Pancreas (tissue), 10 donors: Measurements from ENCODE around the gene GAB1. TPM values are rescaled to one million over a fixed set of nuclear protein-coding genes. Genes with fewer than 3 reads are reported as not detected.

ENCODE experiments used
- ATAC-seq, 4 donors: fragments of 200-7000 bp; cut with Tn5 transposase; one replicate each; pipeline versions ENCODE4 v1.8.0 to v1.9.1; 2020; ENCODE audit warnings: mild to moderate bottlenecking in 4 of 4, moderate library complexity in 4 of 4
- DNase-seq, 6 donors: peaks; one replicate each; pipeline ENCODE4 v3.0.0-alpha.2; 2020
- FAIRE-seq: peaks from 2 replicates; lab custom pipeline; 2012; peaks lifted over from hg19 to GRCh38; lab: Jason Lieb, UNC
- H3K27ac ChIP-seq, 4 donors: fragments of 200-600 bp; sonication (generic); 1 replicate in 3 of 4; 2 replicates in 1 of 4; pipeline versions ENCODE4 v1.5.0 to v1.8.0; 2020
- H3K27me3 ChIP-seq, 4 donors: fragments of 200-600 bp; one replicate each; pipeline ENCODE4 v1.8.0; 2021
- H3K36me3 ChIP-seq, 3 donors: fragments of 200-600 bp; sonication (generic) in 1 of 3; one replicate each; pipeline versions ENCODE4 v1.5.0 to v1.8.0; 2020 to 2021
- H3K4me1 ChIP-seq, 3 donors: fragments of 200-600 bp; one replicate each; pipeline ENCODE4 v1.8.0; 2021
- H3K4me3 ChIP-seq, 4 donors: fragments of 200-600 bp; sonication (generic) in 2 of 4; one replicate each; pipeline versions ENCODE4 v1.5.0 to v1.8.0; 2020 to 2021
- H3K9me3 ChIP-seq, 4 donors: fragments of 200-600 bp; one replicate each; pipeline ENCODE4 v1.8.0; 2021
- CTCF ChIP-seq, 4 donors: fragments of 200-600 bp; sonication (generic) in 3 of 4; IDR thresholded peaks; one replicate each; pipeline versions ENCODE4 v1.5.0 to v1.8.0; 2021; ENCODE audit warnings: antibody characterized with exemption in 4 of 4
- WGBS, 2 donors: extraction: QIAGEN DNeasy Blood & Tissue Kit; methylation state at CpG; one replicate each; pipeline ENCODE4 v1.1.7; 2013; 5-methylcytosine and 5-hydroxymethylcytosine counted together
- intact Hi-C, 3 donors: fragments of 100-400 bp; cut with DNase I; formaldehyde crosslinking; loops; one replicate each; pipeline versions ENCODE4 v1.11.1 to v1.14.2; 2022
- polyA plus RNA-seq, 2 donors: library from polyadenylated mRNA; stranded (reverse); fragments of 200-250 nt; gene quantifications; one replicate each; pipeline ENCODE4 v1.2.3, GENCODE V29; 2013
- total RNA-seq, 6 donors: library from RNA; stranded (reverse); fragmentation: NEBNext Ultra II Directional in 4 of 6; extraction: Animal tissue kit (Norgen Biotek cat#: 25700) in 4 of 6; gene quantifications; one replicate each; pipeline versions ENCODE4 v1.2.1 to v1.2.4, GENCODE V29; 2021 to 2023
- donor health status: healthy with polysubstance abuse.
- donor health status: DM: no; HTN: no; CAD: no; lungs with moderate emphysema.
- donor health status: DM: no; HTN: no; CAD: no.
- donor health status: control.
- donor health status: control.
- donor health status: Bipolar disorder and iron deficiency.
- donor health status: DM: yes; HTN: yes; CAD: no.
- donor health status: DM: no; HTN: no; CAD: no.
- donor health status: DM: no; HTN: no; CAD: no.
- donor health status: DM: yes; HTN: yes; CAD: no.

The GAB1 gene
- total and polyA plus RNA-seq, 8 donors = 3.0 to 21.2 (median 9.9) TPM

- no peak for ATAC-seq
- WGBS, 2 donors = 53 to 55% methylated on average over 2 of the region's 2 CpGs
- Histone ChIP-seq H3K36me3 (peaks cover 0 to 6% (median 0%) of the 10 kb centered on the region in 3 donors), H3K27me3 (no peaks in the 10 kb centered on the region), H3K4me1 (no peaks in the 10 kb centered on the region), H3K27ac (no peak overlapping the region), H3K4me3 (no peak overlapping the region), H3K9me3 (peaks cover 0 to 13% (median 0%) of the 10 kb centered on the region in 4 donors)
- DNase-seq = no peak
- no peak for TF ChIP-seq CTCF (IDR thresholded peaks at IDR 0.05)
- no peak for FAIRE-seq
- intact Hi-C loops = no loop called here
Measured at GRCh38 chr4:143433231-143433630, 96.6 kb downstream of the GAB1 start.

- no peak for DNase-seq
- no peak overlapping the region for H3K27ac ChIP-seq
- peaks cover 0 to 12% (median 0%) of the 10 kb centered on the region in 3 donors for H3K36me3 ChIP-seq
- FAIRE-seq = no peak
- TF ChIP-seq CTCF (IDR thresholded peaks at IDR 0.05) = no peak
- no peaks in the 10 kb centered on the region for H3K4me1 ChIP-seq
- intact Hi-C loops = no loop called here
- no peak for ATAC-seq
- H3K4me3 ChIP-seq = no peak overlapping the region
- H3K9me3 ChIP-seq = no peaks in the 10 kb centered on the region
- WGBS, 2 donors = 97 to 98% methylated on average over 1 of the region's 1 CpG
- H3K27me3 ChIP-seq = no peaks in the 10 kb centered on the region
Measured at GRCh38 chr4:143435955-143436354, 99.3 kb downstream of the GAB1 start.

GRCh38 chr4:143437476-143437875 is 100.8 kb downstream of the GAB1 start:
- intact Hi-C loops = no loop called here
- no peaks in the 10 kb centered on the region for H3K4me1 ChIP-seq
- DNase-seq (no peak), ATAC-seq (no peak), FAIRE-seq (no peak)
- H3K9me3 ChIP-seq = no peaks in the 10 kb centered on the region
- no peaks in the 10 kb centered on the region for H3K27me3 ChIP-seq
- H3K36me3 ChIP-seq = peaks cover 0 to 12% (median 0%) of the 10 kb centered on the region in 3 donors
- H3K4me3 ChIP-seq = no peak overlapping the region
- no peak for TF ChIP-seq CTCF (IDR thresholded peaks at IDR 0.05)
- no peak overlapping the region for H3K27ac ChIP-seq
- 98 to 99% methylated on average over 3 of the region's 3 CpGs for WGBS, 2 donors

GRCh38 chr4:143437937-143438336 is 101.3 kb downstream of the GAB1 start:
- ATAC-seq = no peak
- Histone ChIP-seq H3K27ac (no peak overlapping the region), H3K9me3 (no peaks in the 10 kb centered on the region), H3K4me1 (no peaks in the 10 kb centered on the region), H3K36me3 (peaks cover 0 to 12% (median 0%) of the 10 kb centered on the region in 3 donors), H3K27me3 (no peaks in the 10 kb centered on the region), H3K4me3 (no peak overlapping the region)
- WGBS, 2 donors = 81 to 88% methylated on average over 5 of the region's 5 CpGs
- intact Hi-C loops = no loop called here
- no peak for DNase-seq
- FAIRE-seq = no peak
- no peak for TF ChIP-seq CTCF (IDR thresholded peaks at IDR 0.05)

DNA sequence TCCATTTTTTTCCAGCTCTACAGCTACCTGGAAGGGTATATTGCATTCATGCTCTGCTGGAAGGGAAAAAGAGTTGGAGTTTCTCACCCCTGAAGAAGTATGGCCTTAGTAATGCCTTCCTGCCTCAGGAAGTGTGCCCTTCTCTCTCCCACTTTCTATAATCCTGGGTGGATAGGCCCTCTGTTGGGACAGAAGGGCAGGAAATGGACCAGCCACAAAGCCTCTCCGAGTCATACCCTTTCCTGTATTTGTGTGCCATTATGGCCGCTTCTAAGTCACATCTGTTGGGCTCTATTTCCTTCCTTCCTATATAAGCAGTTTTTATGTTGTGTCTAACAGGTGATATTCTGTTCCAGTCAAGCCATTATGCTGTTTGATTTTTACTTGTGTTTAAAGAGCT is 102.0 kb downstream of the GAB1 start:
- Histone ChIP-seq H3K4me1 (no peaks in the 10 kb centered on the region), H3K9me3 (no peaks in the 10 kb centered on the region), H3K27me3 (no peaks in the 10 kb centered on the region), H3K4me3 (no peak overlapping the region), H3K27ac (no peak overlapping the region), H3K36me3 (peaks cover 0 to 7% (median 0%) of the 10 kb centered on the region in 3 donors)
- intact Hi-C loops = no loop called here
- WGBS, 2 donors = 89 to 93% methylated on average over 2 of the region's 2 CpGs
- ATAC-seq = no peak
- no peak for FAIRE-seq
- no peak for DNase-seq
- TF ChIP-seq CTCF (IDR thresholded peaks at IDR 0.05) = no peak
